NB4 (cell line): ENCODE measurements around the gene RAB12.

Experiments used
- CTCF ChIP-seq: IDR thresholded peaks from one replicate; pipeline ENCODE4 v1.5.1; 2012; ENCODE audit warnings: low read depth, low read length
- MYC ChIP-seq: IDR thresholded peaks from 2 replicates; pipeline ENCODE4 v1.6.1; 2011; ENCODE audit warnings: low read depth, low read length
- POLR2A ChIP-seq: IDR thresholded peaks from 2 replicates; pipeline ENCODE4 v1.6.1; 2011; ENCODE audit warnings: mild to moderate bottlenecking; ENCODE audit not compliant: insufficient read length; ENCODE audit errors: extremely low read depth

- TF ChIP-seq POLR2A, result no peak
- TF ChIP-seq MYC, result no peak
- no peak for TF ChIP-seq CTCF
These were observed 51.1 kb downstream of the RAB12 start for GRCh38 chr18:8660316-8660715.
